Type B pancreatic cell (in vitro differentiated cells): ENCODE measurements around the gene KLHL42. TPM values are rescaled to one million over a fixed set of nuclear protein-coding genes. Genes with fewer than 3 reads are reported as not detected.

Experiments
- DNase-seq: peaks from one replicate; pipeline ENCODE4 v3.0.0; 2021; ENCODE audit warnings: mixed read lengths; ENCODE audit not compliant: unreplicated experiment; ENCODE audit errors: extremely low spot score
- H3K27ac Mint-ChIP-seq: 2 replicates; pipeline ENCODE4 v1.8.0; 2021; ENCODE audit warnings: mild to moderate bottlenecking, mixed read lengths
- H3K27me3 Mint-ChIP-seq: 2 replicates; pipeline ENCODE4 v1.8.0; 2021; ENCODE audit warnings: mixed read lengths
- H3K36me3 Mint-ChIP-seq: 2 replicates; pipeline ENCODE4 v1.8.0; 2021; ENCODE audit warnings: mixed read lengths
- H3K4me1 Mint-ChIP-seq: one replicate; pipeline ENCODE4 v1.8.0; 2021; ENCODE audit warnings: mixed read lengths; ENCODE audit not compliant: unreplicated experiment
- H3K4me3 Mint-ChIP-seq: 2 replicates; pipeline ENCODE4 v1.8.0; 2021; ENCODE audit warnings: mild to moderate bottlenecking, mixed read lengths
- H3K9me3 Mint-ChIP-seq: 2 replicates; pipeline ENCODE4 v1.8.0; 2021; ENCODE audit warnings: mixed read lengths
- total RNA-seq: library from RNA; stranded (reverse); gene quantifications from 2 replicates; pipeline ENCODE4 v1.2.1, GENCODE V29; 2021; ENCODE audit warnings: low replicate concordance
- TF ChIP-seq, protein P1 (sequence below): fragments of 200-600 bp; sonication (generic); conservative IDR thresholded peaks from 2 replicates; pipeline ENCODE4 v1.5.0; 2021; ENCODE audit warnings: antibody characterized with exemption, mild to moderate bottlenecking

KLHL42 gene
- total RNA-seq, 1 donor from 2014 or later = 30.6 TPM

DNA sequence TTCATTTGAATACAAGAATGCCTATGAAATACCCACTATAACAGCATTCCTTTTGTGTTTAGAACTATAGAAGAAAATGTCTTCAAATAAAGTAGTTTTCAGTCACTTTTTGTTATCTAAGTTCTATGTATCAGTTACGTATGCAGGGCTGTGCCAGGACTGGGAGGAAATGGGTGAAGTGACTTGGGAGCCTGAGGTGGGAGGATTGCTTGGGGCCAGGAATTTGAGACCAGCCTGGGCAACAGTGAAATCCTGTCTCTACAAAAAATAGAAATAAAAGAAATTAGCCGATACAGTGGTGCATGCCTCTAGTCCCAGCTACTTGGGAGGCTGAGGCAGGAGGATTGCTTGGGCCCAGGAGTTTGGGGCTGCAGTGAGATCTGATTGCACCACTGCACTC lies 22.9 kb downstream of the KLHL42 start:
- Mint-ChIP-seq H3K36me3 (peaks cover 26% of the 10 kb centered on the region), H3K9me3 (no peaks in the 10 kb centered on the region), H3K4me3 (no peak overlapping the region), H3K4me1 (no peaks in the 10 kb centered on the region), H3K27ac (no peak overlapping the region), H3K27me3 (peaks cover 6% of the 10 kb centered on the region)
- TF ChIP-seq, protein P1, sequence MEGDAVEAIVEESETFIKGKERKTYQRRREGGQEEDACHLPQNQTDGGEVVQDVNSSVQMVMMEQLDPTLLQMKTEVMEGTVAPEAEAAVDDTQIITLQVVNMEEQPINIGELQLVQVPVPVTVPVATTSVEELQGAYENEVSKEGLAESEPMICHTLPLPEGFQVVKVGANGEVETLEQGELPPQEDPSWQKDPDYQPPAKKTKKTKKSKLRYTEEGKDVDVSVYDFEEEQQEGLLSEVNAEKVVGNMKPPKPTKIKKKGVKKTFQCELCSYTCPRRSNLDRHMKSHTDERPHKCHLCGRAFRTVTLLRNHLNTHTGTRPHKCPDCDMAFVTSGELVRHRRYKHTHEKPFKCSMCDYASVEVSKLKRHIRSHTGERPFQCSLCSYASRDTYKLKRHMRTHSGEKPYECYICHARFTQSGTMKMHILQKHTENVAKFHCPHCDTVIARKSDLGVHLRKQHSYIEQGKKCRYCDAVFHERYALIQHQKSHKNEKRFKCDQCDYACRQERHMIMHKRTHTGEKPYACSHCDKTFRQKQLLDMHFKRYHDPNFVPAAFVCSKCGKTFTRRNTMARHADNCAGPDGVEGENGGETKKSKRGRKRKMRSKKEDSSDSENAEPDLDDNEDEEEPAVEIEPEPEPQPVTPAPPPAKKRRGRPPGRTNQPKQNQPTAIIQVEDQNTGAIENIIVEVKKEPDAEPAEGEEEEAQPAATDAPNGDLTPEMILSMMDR = no peak
- DNase-seq = no peak

DNA sequence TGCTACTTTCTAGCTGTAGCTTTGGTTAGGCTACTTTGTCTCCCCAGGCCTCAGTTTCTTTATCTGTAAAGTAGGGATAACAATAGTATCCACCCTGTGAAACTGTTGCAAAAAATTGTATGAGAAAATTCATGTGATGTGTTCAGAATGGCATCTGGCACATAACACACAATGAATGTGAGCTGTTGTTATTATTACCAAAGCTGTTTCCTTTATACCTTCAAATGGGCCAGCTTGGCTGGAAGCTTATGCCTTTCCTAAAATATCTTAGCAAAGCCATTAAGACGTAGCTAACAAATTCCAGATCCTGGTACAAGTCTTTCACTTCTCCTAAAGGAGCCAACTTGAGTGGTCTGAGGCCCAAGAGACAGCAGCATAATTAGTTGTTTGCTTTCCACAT lies 25.2 kb downstream of the KLHL42 start:
- no peak for DNase-seq
- Mint-ChIP-seq H3K4me1 (no peaks in the 10 kb centered on the region), H3K27me3 (peaks cover 6% of the 10 kb centered on the region), H3K4me3 (no peak overlapping the region), H3K9me3 (no peaks in the 10 kb centered on the region), H3K36me3 (peaks cover 16% of the 10 kb centered on the region), H3K27ac (no peak overlapping the region)
- TF ChIP-seq, protein P1 = no peak

DNA sequence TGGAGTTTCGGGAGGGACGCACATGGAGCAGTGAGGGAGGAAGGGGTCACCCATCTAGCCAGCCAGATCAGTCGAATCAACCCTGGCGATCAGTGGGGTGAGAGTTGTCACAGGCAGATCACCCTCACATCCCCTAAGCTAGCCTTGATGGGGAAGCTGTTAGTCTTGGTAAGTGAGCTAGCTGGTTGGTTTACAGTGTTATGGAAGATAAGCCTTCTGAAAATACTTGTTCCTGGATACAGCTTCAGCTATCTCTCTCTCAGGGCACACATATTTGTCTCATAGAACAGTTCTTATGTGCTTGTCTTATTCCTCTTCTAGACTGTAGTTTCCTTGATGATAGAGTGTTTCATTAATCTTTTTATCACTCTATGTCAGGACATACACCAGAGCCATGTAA lies 26.2 kb downstream of the KLHL42 start:
- H3K27ac Mint-ChIP-seq = no peak overlapping the region
- peaks cover 9% of the 10 kb centered on the region for H3K36me3 Mint-ChIP-seq
- peaks cover 6% of the 10 kb centered on the region for H3K27me3 Mint-ChIP-seq
- no peak for DNase-seq
- TF ChIP-seq, protein P1 = no peak
- H3K9me3 Mint-ChIP-seq = no peaks in the 10 kb centered on the region
- H3K4me1 Mint-ChIP-seq = no peaks in the 10 kb centered on the region
- H3K4me3 Mint-ChIP-seq = no peak overlapping the region

DNA sequence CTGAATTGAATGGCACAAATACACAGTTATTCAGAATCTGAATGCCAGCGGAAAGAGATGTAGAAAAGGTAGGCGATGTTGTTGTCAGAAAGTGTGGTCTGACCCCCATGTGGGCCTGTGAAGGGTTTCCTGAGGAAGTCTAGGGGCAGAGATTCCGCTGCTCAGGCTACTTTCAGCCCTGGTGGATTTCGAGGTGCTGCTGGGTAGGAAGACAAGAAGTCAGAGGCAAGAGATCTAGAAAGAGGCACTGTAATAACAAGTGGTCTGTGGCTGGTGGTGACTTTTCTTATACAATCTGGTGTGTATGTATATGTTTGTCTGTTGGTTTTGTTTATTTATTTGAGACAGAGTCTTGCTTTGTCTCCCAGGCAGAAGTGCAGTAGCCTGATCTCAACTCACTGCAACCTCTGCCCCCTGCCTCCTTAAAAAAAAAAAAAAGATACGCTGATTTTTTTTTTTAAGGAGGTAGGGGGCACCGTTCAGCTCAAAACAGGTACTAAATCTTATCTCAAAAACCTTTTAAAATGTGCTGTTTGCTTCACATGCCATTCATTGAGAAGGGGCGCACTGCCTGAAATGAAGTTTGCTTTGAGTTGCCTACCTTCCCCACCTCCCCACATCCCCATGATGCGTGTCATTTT lies 27.1 kb downstream of the KLHL42 start:
- TF ChIP-seq, protein P1 = no peak
- no peak overlapping the region for H3K27ac Mint-ChIP-seq
- H3K4me1 Mint-ChIP-seq = no peaks in the 10 kb centered on the region
- no peaks in the 10 kb centered on the region for H3K9me3 Mint-ChIP-seq
- no peak for DNase-seq
- peaks cover 3% of the 10 kb centered on the region for H3K36me3 Mint-ChIP-seq
- H3K27me3 Mint-ChIP-seq = peaks cover 6% of the 10 kb centered on the region
- no peak overlapping the region for H3K4me3 Mint-ChIP-seq

DNA sequence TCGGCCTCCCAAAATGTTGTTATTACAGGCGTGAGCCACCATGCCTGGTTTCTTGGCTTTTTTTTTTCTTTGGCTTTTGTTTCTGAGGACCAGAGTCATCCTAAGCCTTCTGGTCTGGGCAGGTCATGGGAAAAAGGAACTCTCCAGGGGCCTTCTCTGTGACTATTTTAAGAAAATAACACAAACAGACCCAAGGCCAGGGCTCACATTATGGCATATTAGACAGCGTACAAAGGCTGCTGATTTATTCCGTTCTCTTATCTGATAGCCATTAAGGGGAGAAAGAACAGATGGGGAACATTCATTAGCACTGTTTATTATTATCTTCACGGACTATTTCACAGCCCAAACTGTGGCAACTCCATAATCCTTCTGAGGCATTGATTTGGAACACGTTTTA lies 28.8 kb downstream of the KLHL42 start:
- Mint-ChIP-seq H3K4me1 (no peaks in the 10 kb centered on the region), H3K27me3 (peaks cover 10% of the 10 kb centered on the region), H3K27ac (no peak overlapping the region), H3K9me3 (no peaks in the 10 kb centered on the region), H3K4me3 (no peak overlapping the region), H3K36me3 (no peaks in the 10 kb centered on the region)
- TF ChIP-seq, protein P1 = no peak
- DNase-seq = no peak
